ENCODE results near the gene UNK. TPM values are rescaled to one million over a fixed set of nuclear protein-coding genes. Genes with fewer than 3 reads are reported as not detected.

Gene UNK
- total RNA-seq, 4 donors from 2014 or later: 32.5 to 61.4 (median 47.9) TPM

GRCh38 chr17:75840799-75841164 is 56.2 kb downstream of the UNK start:
- Histone ChIP-seq H3K27ac (no peak overlapping the region), H3K27me3 (no peaks in the 10 kb centered on the region), H3K4me3 (replicated peaks in 1 of 3) (no peak overlapping the region), H3K4me1 (peaks cover 15 to 16% of the 10 kb centered on the region in 2 donors), H3K9me3 (no peaks in the 10 kb centered on the region), H3K36me3 (peaks cover 0 to under 1% of the 10 kb centered on the region in 2 donors)
- intact Hi-C loops (cut with DNase I): loop anchor here (10.0 kb wide), 1 partner anchor 176 kb away; the partner anchor contains the start of genes RECQL5 and SAP30BP
- TF ChIP-seq CTCF (IDR thresholded peaks at IDR 0.05): no peak
- TF ChIP-seq POLR2A (IDR thresholded peaks at IDR 0.05): no peak
- 84 to 85% methylated on average over 7 of the region's 7 CpGs for WGBS, 2 donors
- DNase-seq: no peak

- H3K27ac ChIP-seq: no peak overlapping the region
- TF ChIP-seq CTCF (IDR thresholded peaks at IDR 0.05) (no peak), POLR2A (IDR thresholded peaks at IDR 0.05) (no peak)
- intact Hi-C loops (cut with DNase I): loop anchor here (10.0 kb wide), 1 partner anchor 178 kb away; the partner anchor contains the start of genes RECQL5 and SAP30BP
- DNase-seq: no peak
- H3K9me3 ChIP-seq: no peaks in the 10 kb centered on the region
- peaks cover 25 to 29% of the 10 kb centered on the region in 2 donors for H3K4me1 ChIP-seq
- 81 to 94% methylated on average over 11 of the region's 18 CpGs for WGBS, 2 donors
- H3K36me3 ChIP-seq: peaks cover 14 to 17% of the 10 kb centered on the region in 2 donors
- H3K27me3 ChIP-seq: no peaks in the 10 kb centered on the region
- no peak overlapping the region for H3K4me3 ChIP-seq (replicated peaks in 1 of 3)
Measured at GRCh38 chr17:75842411-75842810, 57.8 kb downstream of the UNK start.

- Histone ChIP-seq H3K4me3 (replicated peaks in 1 of 3) (peak overlapping the region in 1 of 3 donors; percentile 1), H3K27ac (no peak overlapping the region), H3K4me1 (peaks cover 25 to 35% of the 10 kb centered on the region in 2 donors), H3K9me3 (no peaks in the 10 kb centered on the region), H3K36me3 (peaks cover 21 to 23% of the 10 kb centered on the region in 2 donors), H3K27me3 (no peaks in the 10 kb centered on the region)
- intact Hi-C loops (cut with DNase I): loop anchor here (10.0 kb wide), 1 partner anchor 178 kb away; the partner anchor contains the start of genes RECQL5 and SAP30BP
- TF ChIP-seq CTCF (IDR thresholded peaks at IDR 0.05) (no peak), POLR2A (IDR thresholded peaks at IDR 0.05) (no peak)
- WGBS, 2 donors: 86 to 88% methylated on average over 12 to 19 of the region's 22 CpGs
- no peak for DNase-seq
Measured at GRCh38 chr17:75842963-75843576, 58.5 kb downstream of the UNK start.

- peak in 1 of 2 donors; percentile 31 for DNase-seq
- intact Hi-C loops (cut with DNase I): loop anchor here (10.0 kb wide), 1 partner anchor 179 kb away; the partner anchor contains the start of genes RECQL5 and SAP30BP
- H3K36me3 ChIP-seq: peaks cover 27 to 29% of the 10 kb centered on the region in 2 donors
- no peaks in the 10 kb centered on the region for H3K27me3 ChIP-seq
- H3K4me1 ChIP-seq: peaks cover 25 to 42% of the 10 kb centered on the region in 2 donors
- H3K4me3 ChIP-seq (replicated peaks in 1 of 3): peak within 1 kb of the TSS in 1 of 3 donors; percentile 1
- no peaks in the 10 kb centered on the region for H3K9me3 ChIP-seq
- peak within 1 kb of the TSS; percentile 83 to 94 (median 90) for H3K27ac ChIP-seq
- 71 to 83% methylated on average over 16 to 22 of the region's 35 CpGs for WGBS, 2 donors
- TF ChIP-seq POLR2A (IDR thresholded peaks at IDR 0.05) (no peak), CTCF (IDR thresholded peaks at IDR 0.05) (no peak)
Measured at GRCh38 chr17:75843577-75844529, 59.2 kb downstream of the UNK start, which contains the start of gene UNC13D. TSS of gene UNC13D (minus strand) at chr17:75844404. CDS start at chr17:75844337, 67 bp downstream.
